Measurements from ENCODE around the gene GRIPAP1. TPM values are rescaled to one million over a fixed set of nuclear protein-coding genes. Genes with fewer than 3 reads are reported as not detected.
A peak's percentile ranks its signal among the peaks of the same experiment; 100 is the strongest.

Gene GRIPAP1
- total RNA-seq, 1 donor = 11.9 TPM

GRCh38 chrX:49040376-49040955, 38.4 kb upstream of the GRIPAP1 start:
- TF ChIP-seq CTCF (IDR thresholded peaks at IDR 0.05; ENCODE audit: insufficient read depth, low read length) = no peak
- peak overlapping the region; percentile 69 for H3K4me3 ChIP-seq (ENCODE audit: low read depth, low read length)
- peak; percentile 35 for DNase-seq (ENCODE audit: low read depth)

GRCh38 chrX:49039598-49040375, 37.7 kb upstream of the GRIPAP1 start:
- peak; percentile 93 for DNase-seq (ENCODE audit: low read depth)
- H3K4me3 ChIP-seq (ENCODE audit: low read depth, low read length) = peak overlapping the region; percentile 69
- peak; percentile 36 for TF ChIP-seq CTCF (IDR thresholded peaks at IDR 0.05; ENCODE audit: insufficient read depth, low read length)

GRCh38 chrX:49037883-49038475, 35.9 kb upstream of the GRIPAP1 start:
- DNase-seq (ENCODE audit: low read depth) = peak; percentile 48
- H3K4me3 ChIP-seq (ENCODE audit: low read depth, low read length) = no peak overlapping the region
- TF ChIP-seq CTCF (IDR thresholded peaks at IDR 0.05; ENCODE audit: insufficient read depth, low read length) = no peak

GRCh38 chrX:49030283-49030682, 28.2 kb upstream of the GRIPAP1 start:
- TF ChIP-seq CTCF (IDR thresholded peaks at IDR 0.05; ENCODE audit: insufficient read depth, low read length) = no peak
- H3K4me3 ChIP-seq (ENCODE audit: low read depth, low read length) = no peak overlapping the region
- DNase-seq (ENCODE audit: low read depth) = no peak

GRCh38 chrX:49029876-49030275, 27.8 kb upstream of the GRIPAP1 start:
- no peak for TF ChIP-seq CTCF (IDR thresholded peaks at IDR 0.05; ENCODE audit: insufficient read depth, low read length)
- H3K4me3 ChIP-seq (ENCODE audit: low read depth, low read length) = no peak overlapping the region
- DNase-seq (ENCODE audit: low read depth) = no peak

GRCh38 chrX:49019599-49020249, 17.7 kb upstream of the GRIPAP1 start:
- no peak for TF ChIP-seq CTCF (IDR thresholded peaks at IDR 0.05; ENCODE audit: insufficient read depth, low read length)

More at GRCh38 chrX:49019599-49020249, 17.7 kb upstream of the GRIPAP1 start:
- H3K4me3 ChIP-seq (ENCODE audit: low read depth, low read length) = no peak overlapping the region
- DNase-seq (ENCODE audit: low read depth) = no peak
